Keratinocyte (primary cell): ENCODE results near the gene B3GNT4. TPM values are rescaled to one million over a fixed set of nuclear protein-coding genes. Genes with fewer than 3 reads are reported as not detected.

Experiments used
- DNase-seq: peaks from one replicate; pipeline ENCODE4 v3.0.0-alpha.2; 2011; ENCODE audit warnings: low read depth, missing footprints, low spot score
- FAIRE-seq: peaks from 2 replicates; lab custom pipeline; 2011; peaks lifted over from hg19 to GRCh38; lab: Jason Lieb, UNC
- H2AFZ ChIP-seq: 2 replicates; pipeline ENCODE4 v1.6.0; 2012; ENCODE audit warnings: low read length, control low read depth, inconsistent platforms; ENCODE audit not compliant: control insufficient read depth
- H3K27ac ChIP-seq: 2 replicates; pipeline ENCODE4 v1.5.1; 2011; ENCODE audit warnings: low read length; ENCODE audit not compliant: control insufficient read depth, insufficient read depth
- H3K27me3 ChIP-seq: 3 replicates; pipeline ENCODE4 v1.6.0; 2011; ENCODE audit warnings: low read length; ENCODE audit not compliant: control insufficient read depth, insufficient read depth; ENCODE audit errors: extremely low read depth
- H3K36me3 ChIP-seq, 2 experiments: 2 replicates in 1 of 2; 3 replicates in 1 of 2; pipeline ENCODE4 v1.5.1; 2011; ENCODE audit warnings: low read length in 2 of 2, mild to moderate bottlenecking in 1 of 2; ENCODE audit not compliant: control insufficient read depth in 2 of 2, insufficient read depth in 2 of 2; ENCODE audit errors: extremely low read depth in 1 of 2
- H3K4me1 ChIP-seq: 3 replicates; pipeline ENCODE4 v1.5.1; 2011; ENCODE audit warnings: low read length; ENCODE audit not compliant: control insufficient read depth, insufficient read depth; ENCODE audit errors: extremely low read depth
- H3K4me2 ChIP-seq: 3 replicates; pipeline ENCODE4 v1.6.0; 2011; ENCODE audit warnings: low read depth, low read length; ENCODE audit not compliant: control insufficient read depth, insufficient read depth; ENCODE audit errors: extremely low read depth
- H3K4me3 ChIP-seq, 3 experiments: fragments of 200-600 bp in 1 of 3; sonication (generic) in 1 of 3; 2 replicates in 2 of 3; 3 replicates in 1 of 3; pipeline ENCODE4 v1.5.1; 2011 to 2016; ENCODE audit warnings: low read length in 3 of 3, mild to moderate bottlenecking in 3 of 3, control low read depth in 2 of 3, inconsistent platforms in 1 of 3, low read depth in 1 of 3, mixed read lengths in 1 of 3, mixed run types in 1 of 3, moderate library complexity in 1 of 3; ENCODE audit not compliant: control insufficient read depth in 2 of 3, insufficient read depth in 2 of 3; ENCODE audit errors: extremely low read depth in 1 of 3
- H3K79me2 ChIP-seq: 2 replicates; pipeline ENCODE4 v1.6.0; 2012; ENCODE audit warnings: low read length; ENCODE audit not compliant: control insufficient read depth, insufficient read depth
- H3K9ac ChIP-seq: 3 replicates; pipeline ENCODE4 v1.6.0; 2011; ENCODE audit warnings: low read length; ENCODE audit not compliant: control insufficient read depth, insufficient read depth; ENCODE audit errors: extremely low read depth
- H3K9me1 ChIP-seq: 3 replicates; pipeline ENCODE4 v1.6.0; 2011; ENCODE audit warnings: low read length; ENCODE audit not compliant: control insufficient read depth, insufficient read depth; ENCODE audit errors: extremely low read depth
- H3K9me3 ChIP-seq: 2 replicates; pipeline ENCODE4 v1.5.1; 2012; ENCODE audit warnings: low read depth, low read length; ENCODE audit not compliant: control insufficient read depth
- H4K20me1 ChIP-seq: 3 replicates; pipeline ENCODE4 v1.6.0; 2011; ENCODE audit warnings: low read length; ENCODE audit not compliant: control insufficient read depth, insufficient read depth; ENCODE audit errors: extremely low read depth
- EZH2 ChIP-seq: IDR thresholded peaks from one replicate; pipeline ENCODE4 v1.6.1; 2012; ENCODE audit warnings: inconsistent platforms, mild to moderate bottlenecking, low read length, moderate library complexity
- dilution Hi-C: fragments of 300-500 bp; cut with MboI; formaldehyde crosslinking; loops from one replicate; pipeline ENCODE4 v1.7.0; 2020; ENCODE audit warnings: low sequenced_read_pairs; ENCODE audit not compliant: extremely low pct_ligation_motif_present
- polyA plus RNA-seq, 5 experiments: library from polyadenylated mRNA; depleted of rRNA in 3 of 5; stranded (reverse) in 3 of 5; stranded (forward) in 1 of 5; unstranded in 1 of 5; fragments of >200 nt; gene quantifications; 1 replicate in 1 of 5; 2 replicates in 3 of 5; 3 replicates in 1 of 5; pipeline versions ENCODE4 v1.2.1 to v1.2.3, GENCODE V29; 2011 to 2012; ENCODE audit warnings: missing spikeins in 2 of 5, low read depth in 1 of 5, low replicate concordance in 1 of 5
- TF ChIP-seq, protein P1 (sequence below), 3 experiments: IDR thresholded peaks in 1 of 3; conservative IDR thresholded peaks in 1 of 3; optimal IDR thresholded peaks in 1 of 3; 2 replicates in 2 of 3; 3 replicates in 1 of 3; pipeline versions ENCODE3 to v1.5.1; 2011; ENCODE audit warnings: low read length in 3 of 3, mild to moderate bottlenecking in 3 of 3, moderate library complexity in 2 of 3, control low read depth in 1 of 3, inconsistent platforms in 1 of 3; ENCODE audit not compliant: insufficient read depth in 2 of 3; ENCODE audit errors: extremely low read depth in 1 of 3

Gene B3GNT4
- polyA plus RNA-seq, 1 donor (not counting 4 experiments of a cell fraction or from before 2014, with no cell fraction given), result 1.7 TPM

DNA sequence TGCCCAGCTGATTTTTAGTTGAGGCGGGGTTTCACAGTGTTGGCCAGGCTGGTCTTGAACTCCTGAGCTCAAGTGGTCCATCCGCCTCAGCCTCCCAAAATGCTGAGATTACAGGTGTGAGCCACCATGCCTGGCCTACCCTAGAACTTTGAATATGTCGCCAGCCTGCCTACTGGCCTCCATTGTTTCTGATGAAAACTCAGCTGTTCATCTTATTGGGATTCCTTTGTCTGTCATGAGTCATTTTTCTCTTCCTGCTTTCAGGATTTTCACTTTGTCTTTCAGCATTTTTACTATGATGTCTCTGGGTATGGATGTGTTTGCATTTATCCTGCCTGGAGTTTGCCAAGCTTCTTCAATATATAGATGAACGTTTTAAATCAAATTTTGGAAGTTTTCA is 8.1 kb upstream of the B3GNT4 start:
- no peak for TF ChIP-seq EZH2
- TF ChIP-seq, protein P1, sequence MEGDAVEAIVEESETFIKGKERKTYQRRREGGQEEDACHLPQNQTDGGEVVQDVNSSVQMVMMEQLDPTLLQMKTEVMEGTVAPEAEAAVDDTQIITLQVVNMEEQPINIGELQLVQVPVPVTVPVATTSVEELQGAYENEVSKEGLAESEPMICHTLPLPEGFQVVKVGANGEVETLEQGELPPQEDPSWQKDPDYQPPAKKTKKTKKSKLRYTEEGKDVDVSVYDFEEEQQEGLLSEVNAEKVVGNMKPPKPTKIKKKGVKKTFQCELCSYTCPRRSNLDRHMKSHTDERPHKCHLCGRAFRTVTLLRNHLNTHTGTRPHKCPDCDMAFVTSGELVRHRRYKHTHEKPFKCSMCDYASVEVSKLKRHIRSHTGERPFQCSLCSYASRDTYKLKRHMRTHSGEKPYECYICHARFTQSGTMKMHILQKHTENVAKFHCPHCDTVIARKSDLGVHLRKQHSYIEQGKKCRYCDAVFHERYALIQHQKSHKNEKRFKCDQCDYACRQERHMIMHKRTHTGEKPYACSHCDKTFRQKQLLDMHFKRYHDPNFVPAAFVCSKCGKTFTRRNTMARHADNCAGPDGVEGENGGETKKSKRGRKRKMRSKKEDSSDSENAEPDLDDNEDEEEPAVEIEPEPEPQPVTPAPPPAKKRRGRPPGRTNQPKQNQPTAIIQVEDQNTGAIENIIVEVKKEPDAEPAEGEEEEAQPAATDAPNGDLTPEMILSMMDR (optimal IDR thresholded peaks at IDR 0.05 in 1 of 3, IDR thresholded peaks at IDR 0.05 in 1 of 3, conservative IDR thresholded peaks at IDR 0.05 in 1 of 3; ENCODE audit: extremely low read depth in 1 of 3, insufficient read depth in 2 of 3, low read length in 3 of 3), result no peak
- peaks cover 3% of the 10 kb centered on the region for H3K9me3 ChIP-seq
- H3K27me3 ChIP-seq, result no peaks in the 10 kb centered on the region
- no peaks in the 10 kb centered on the region for H4K20me1 ChIP-seq
- H3K4me1 ChIP-seq, result no peaks in the 10 kb centered on the region
- H3K4me2 ChIP-seq, result no peak overlapping the region
- no peaks in the 10 kb centered on the region for H3K9me1 ChIP-seq
- no peak overlapping the region for H3K4me3 ChIP-seq
- no peak overlapping the region for H3K27ac ChIP-seq
- no peaks in the 10 kb centered on the region for H3K36me3 ChIP-seq
- H2AFZ ChIP-seq, result no peak overlapping the region
- FAIRE-seq (no peak), DNase-seq (no peak)
- H3K79me2 ChIP-seq, result no peaks in the 10 kb centered on the region
- dilution Hi-C loops, result no loop called here
- H3K9ac ChIP-seq, result no peak overlapping the region

DNA sequence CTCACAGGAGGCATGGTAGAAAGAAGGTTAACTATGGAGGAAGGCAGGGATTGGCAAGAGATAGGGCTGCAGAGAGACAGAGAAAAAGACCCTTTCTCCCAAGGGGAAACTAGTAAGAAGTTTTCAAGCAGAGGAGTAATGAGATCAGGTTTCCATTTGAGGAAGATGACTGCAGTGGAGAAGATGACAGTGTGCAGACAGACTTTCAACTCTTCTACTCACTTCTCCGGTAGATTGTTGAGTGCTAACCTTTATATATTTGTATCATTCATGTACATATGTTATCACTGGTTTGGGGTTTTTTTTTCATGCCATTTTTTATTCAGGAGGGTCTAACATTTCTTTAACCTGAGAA is 5.9 kb upstream of the B3GNT4 start:
- H3K4me1 ChIP-seq, result no peaks in the 10 kb centered on the region
- H3K79me2 ChIP-seq, result no peaks in the 10 kb centered on the region
- H3K9me3 ChIP-seq, result peaks cover 3% of the 10 kb centered on the region
- H3K36me3 ChIP-seq, result no peaks in the 10 kb centered on the region
- no peak overlapping the region for H3K4me3 ChIP-seq
- no peak overlapping the region for H2AFZ ChIP-seq
- no peaks in the 10 kb centered on the region for H3K27me3 ChIP-seq
- no peak overlapping the region for H3K9ac ChIP-seq
- no peak for FAIRE-seq
- no peak for DNase-seq
- no peak overlapping the region for H3K27ac ChIP-seq
- no peaks in the 10 kb centered on the region for H3K9me1 ChIP-seq
- dilution Hi-C loops, result no loop called here
- H3K4me2 ChIP-seq, result no peak overlapping the region
- TF ChIP-seq EZH2, result no peak
- TF ChIP-seq, protein P1 (optimal IDR thresholded peaks at IDR 0.05 in 1 of 3, IDR thresholded peaks at IDR 0.05 in 1 of 3, conservative IDR thresholded peaks at IDR 0.05 in 1 of 3; ENCODE audit: extremely low read depth in 1 of 3, insufficient read depth in 2 of 3, low read length in 3 of 3), result no peak
- no peaks in the 10 kb centered on the region for H4K20me1 ChIP-seq
